GM23338 (cell line): ENCODE measurements around the gene BCL7C. TPM values are rescaled to one million over a fixed set of nuclear protein-coding genes. Genes with fewer than 3 reads are reported as not detected.

Source experiments
- ATAC-seq: fragments of 200-7000 bp; cut with Tn5 transposase; 3 replicates; pipeline ENCODE4 v1.9.1; 2020
- DNase-seq: peaks from one replicate; pipeline ENCODE4 v3.0.0-alpha.2; 2015; ENCODE audit warnings: low spot score
- H2AFZ ChIP-seq: fragments of 200-600 bp; sonication (generic); 2 replicates; pipeline ENCODE4 v1.8.0; 2016; ENCODE audit warnings: antibody characterized with exemption, mild to moderate bottlenecking, moderate library complexity
- H3F3A ChIP-seq: fragments of 200-600 bp; sonication (generic); replicated peaks from 2 replicates; pipeline ENCODE4 v1.8.0; 2017; ENCODE audit warnings: antibody characterized with exemption, mixed run types, low read depth
- H3K27ac ChIP-seq: fragments of 200-600 bp; sonication (generic); 2 replicates; pipeline ENCODE4 v1.6.1; 2016; ENCODE audit warnings: low read depth
- H3K27me3 ChIP-seq: fragments of 200-600 bp; sonication (generic); 2 replicates; pipeline ENCODE4 v1.8.0; 2016; ENCODE audit warnings: mild to moderate bottlenecking, mixed run types, moderate library complexity; ENCODE audit not compliant: insufficient read depth
- H3K36me3 ChIP-seq: fragments of 200-600 bp; sonication (generic); 2 replicates; pipeline ENCODE4 v1.8.0; 2016; ENCODE audit warnings: mild to moderate bottlenecking; ENCODE audit not compliant: insufficient read depth
- H3K4me1 ChIP-seq: fragments of 200-600 bp; sonication (generic); 2 replicates; pipeline ENCODE4 v1.8.0; 2016; ENCODE audit warnings: mild to moderate bottlenecking, moderate library complexity; ENCODE audit not compliant: insufficient read depth
- H3K4me2 ChIP-seq: fragments of 200-600 bp; sonication (generic); 2 replicates; pipeline ENCODE4 v1.7.1; 2017; ENCODE audit warnings: mixed run types
- H3K4me3 ChIP-seq: fragments of 200-600 bp; sonication (generic); 2 replicates; pipeline ENCODE4 v1.6.1; 2016; ENCODE audit warnings: mixed run types
- H3K79me2 ChIP-seq: fragments of 200-600 bp; sonication (generic); replicated peaks from 2 replicates; pipeline ENCODE4 v1.8.0; 2017; ENCODE audit warnings: mild to moderate bottlenecking; ENCODE audit not compliant: insufficient read depth
- H3K9me2 ChIP-seq: fragments of 200-600 bp; sonication (generic); 2 replicates; pipeline ENCODE4 v1.8.0; 2017; ENCODE audit not compliant: insufficient read depth
- H4K20me1 ChIP-seq: fragments of 200-600 bp; sonication (generic); replicated peaks from 2 replicates; pipeline ENCODE4 v1.8.0; 2017; ENCODE audit warnings: mild to moderate bottlenecking; ENCODE audit not compliant: insufficient read depth
- H3K27ac Mint-ChIP-seq: 2 replicates; pipeline ENCODE4 v1.8.0; 2020; ENCODE audit warnings: inconsistent platforms, mild to moderate bottlenecking, moderate library complexity, mixed read lengths
- H3K27me3 Mint-ChIP-seq: 3 replicates; pipeline ENCODE4 v1.8.0; 2022; ENCODE audit warnings: low read depth, mild to moderate bottlenecking, moderate library complexity, mixed read lengths, inconsistent platforms; ENCODE audit not compliant: insufficient read depth, poor library complexity
- H3K36me3 Mint-ChIP-seq: 3 replicates; pipeline ENCODE4 v1.8.0; 2021; ENCODE audit warnings: low read depth, mild to moderate bottlenecking, inconsistent platforms, moderate library complexity, mixed read lengths
- H3K4me1 Mint-ChIP-seq: 3 replicates; pipeline ENCODE4 v1.8.0; 2020; ENCODE audit warnings: mild to moderate bottlenecking, inconsistent platforms, mixed read lengths
- H3K4me3 Mint-ChIP-seq: 3 replicates; pipeline ENCODE4 v1.8.0; 2021; ENCODE audit warnings: moderate library complexity, mild to moderate bottlenecking, inconsistent platforms, mixed read lengths
- H3K9me3 Mint-ChIP-seq: 3 replicates; pipeline ENCODE4 v1.8.0; 2020; ENCODE audit warnings: moderate library complexity, mild to moderate bottlenecking, inconsistent platforms, mixed read lengths
- EZH2 ChIP-seq: fragments of 200-600 bp; sonication (generic); IDR thresholded peaks from one replicate; pipeline ENCODE4 v1.8.0; 2017; ENCODE audit warnings: antibody characterized with exemption, mild to moderate bottlenecking, low read depth; ENCODE audit not compliant: unreplicated experiment
- JUNB ChIP-seq: IDR thresholded peaks from one replicate; pipeline ENCODE4 v1.6.1; 2016; ENCODE audit warnings: antibody characterized with exemption; ENCODE audit not compliant: unreplicated experiment
- NANOG ChIP-seq: IDR thresholded peaks from 2 replicates; pipeline ENCODE4 v1.6.1; 2016; ENCODE audit warnings: antibody characterized with exemption, borderline replicate concordance
- POLR2AphosphoS5 ChIP-seq: IDR thresholded peaks from 2 replicates; pipeline ENCODE4 v1.6.1; 2016; ENCODE audit warnings: antibody characterized with exemption, low read depth
- STAT1 ChIP-seq: IDR thresholded peaks from one replicate; pipeline ENCODE4 v1.6.1; 2016; ENCODE audit warnings: antibody characterized with exemption; ENCODE audit not compliant: unreplicated experiment
- ZNF114 ChIP-seq: fragments of 250-450 bp; sonication (Bioruptor Pico); IDR thresholded peaks from 2 replicates; pipeline ENCODE4 v1.5.0; 2020; ENCODE audit warnings: mild to moderate bottlenecking, moderate library complexity
- polyA plus RNA-seq: library from polyadenylated mRNA; unstranded; fragments of >200 nt; fragmentation: Nextera tagmentation; extraction: Ambion mirVana; gene quantifications from 2 replicates; pipeline ENCODE4 v1.2.1, GENCODE V29; 2016
- total RNA-seq: library from RNA; depleted of rRNA; stranded (reverse); fragments of >200 nt; shearing (Covaris generic); gene quantifications from 2 replicates; pipeline ENCODE4 v1.2.3, GENCODE V29; 2014
- TF ChIP-seq, protein P1 (sequence below): fragments of 250-450 bp; sonication (Bioruptor Pico); IDR thresholded peaks from 2 replicates; pipeline ENCODE4 v1.5.0; 2020; ENCODE audit warnings: mild to moderate bottlenecking, moderate library complexity
- TF ChIP-seq, protein P2 (sequence below): IDR thresholded peaks from one replicate; pipeline ENCODE4 v1.6.1; 2018; ENCODE audit warnings: antibody characterized with exemption; ENCODE audit not compliant: unreplicated experiment

Gene BCL7C
- total and polyA plus RNA-seq, 2 experiments from 2014 or later, result 17.5 to 22.1 TPM

DNA sequence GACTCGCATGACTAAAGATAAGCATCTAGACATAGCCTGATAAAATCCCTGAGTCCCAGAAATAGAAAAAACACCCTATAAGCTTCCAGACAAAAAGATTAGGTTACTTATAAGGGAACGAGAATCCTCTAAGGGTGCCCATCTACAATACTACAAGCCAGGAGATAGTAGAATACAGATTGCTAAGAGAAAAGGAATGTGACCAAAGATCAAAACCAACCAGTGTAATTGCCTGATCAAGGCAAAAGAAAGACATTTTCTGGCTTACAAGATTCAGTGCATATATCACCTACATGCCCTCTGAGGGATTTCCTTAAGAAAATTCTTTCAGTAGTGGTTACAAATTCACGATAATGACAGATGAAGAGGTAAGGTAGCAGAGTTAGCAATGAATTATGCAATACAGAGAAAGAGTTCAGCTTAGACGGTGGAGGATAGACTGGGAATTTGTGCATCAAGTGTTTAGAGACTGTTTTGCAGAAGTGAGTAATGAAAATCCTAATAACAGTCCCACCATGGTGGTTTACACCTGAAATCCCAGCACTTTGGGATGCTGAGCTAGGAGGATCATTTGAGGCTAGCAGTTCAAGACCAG lies 35.0 kb downstream of the BCL7C start:
- Histone ChIP-seq H3K27ac (no peak overlapping the region), H3K27me3 (peaks cover 28% of the 10 kb centered on the region), H2AFZ (no peak overlapping the region), H3K36me3 (no peaks in the 10 kb centered on the region), H3K4me3 (no peak overlapping the region), H3K79me2 (no peaks in the 10 kb centered on the region), H3K4me2 (no peak overlapping the region), H4K20me1 (no peaks in the 10 kb centered on the region), H3K4me1 (no peaks in the 10 kb centered on the region), H3K9me2 (no peaks in the 10 kb centered on the region), H3F3A (no peaks in the 10 kb centered on the region)
- H3K36me3 Mint-ChIP-seq, result no peaks in the 10 kb centered on the region
- ATAC-seq (no peak), DNase-seq (no peak)
- H3K27ac Mint-ChIP-seq, result no peak overlapping the region
- peaks cover 9% of the 10 kb centered on the region for H3K27me3 Mint-ChIP-seq
- TF ChIP-seq POLR2AphosphoS5, result no peak
- TF ChIP-seq EZH2, result no peak
- TF ChIP-seq, protein P1, sequence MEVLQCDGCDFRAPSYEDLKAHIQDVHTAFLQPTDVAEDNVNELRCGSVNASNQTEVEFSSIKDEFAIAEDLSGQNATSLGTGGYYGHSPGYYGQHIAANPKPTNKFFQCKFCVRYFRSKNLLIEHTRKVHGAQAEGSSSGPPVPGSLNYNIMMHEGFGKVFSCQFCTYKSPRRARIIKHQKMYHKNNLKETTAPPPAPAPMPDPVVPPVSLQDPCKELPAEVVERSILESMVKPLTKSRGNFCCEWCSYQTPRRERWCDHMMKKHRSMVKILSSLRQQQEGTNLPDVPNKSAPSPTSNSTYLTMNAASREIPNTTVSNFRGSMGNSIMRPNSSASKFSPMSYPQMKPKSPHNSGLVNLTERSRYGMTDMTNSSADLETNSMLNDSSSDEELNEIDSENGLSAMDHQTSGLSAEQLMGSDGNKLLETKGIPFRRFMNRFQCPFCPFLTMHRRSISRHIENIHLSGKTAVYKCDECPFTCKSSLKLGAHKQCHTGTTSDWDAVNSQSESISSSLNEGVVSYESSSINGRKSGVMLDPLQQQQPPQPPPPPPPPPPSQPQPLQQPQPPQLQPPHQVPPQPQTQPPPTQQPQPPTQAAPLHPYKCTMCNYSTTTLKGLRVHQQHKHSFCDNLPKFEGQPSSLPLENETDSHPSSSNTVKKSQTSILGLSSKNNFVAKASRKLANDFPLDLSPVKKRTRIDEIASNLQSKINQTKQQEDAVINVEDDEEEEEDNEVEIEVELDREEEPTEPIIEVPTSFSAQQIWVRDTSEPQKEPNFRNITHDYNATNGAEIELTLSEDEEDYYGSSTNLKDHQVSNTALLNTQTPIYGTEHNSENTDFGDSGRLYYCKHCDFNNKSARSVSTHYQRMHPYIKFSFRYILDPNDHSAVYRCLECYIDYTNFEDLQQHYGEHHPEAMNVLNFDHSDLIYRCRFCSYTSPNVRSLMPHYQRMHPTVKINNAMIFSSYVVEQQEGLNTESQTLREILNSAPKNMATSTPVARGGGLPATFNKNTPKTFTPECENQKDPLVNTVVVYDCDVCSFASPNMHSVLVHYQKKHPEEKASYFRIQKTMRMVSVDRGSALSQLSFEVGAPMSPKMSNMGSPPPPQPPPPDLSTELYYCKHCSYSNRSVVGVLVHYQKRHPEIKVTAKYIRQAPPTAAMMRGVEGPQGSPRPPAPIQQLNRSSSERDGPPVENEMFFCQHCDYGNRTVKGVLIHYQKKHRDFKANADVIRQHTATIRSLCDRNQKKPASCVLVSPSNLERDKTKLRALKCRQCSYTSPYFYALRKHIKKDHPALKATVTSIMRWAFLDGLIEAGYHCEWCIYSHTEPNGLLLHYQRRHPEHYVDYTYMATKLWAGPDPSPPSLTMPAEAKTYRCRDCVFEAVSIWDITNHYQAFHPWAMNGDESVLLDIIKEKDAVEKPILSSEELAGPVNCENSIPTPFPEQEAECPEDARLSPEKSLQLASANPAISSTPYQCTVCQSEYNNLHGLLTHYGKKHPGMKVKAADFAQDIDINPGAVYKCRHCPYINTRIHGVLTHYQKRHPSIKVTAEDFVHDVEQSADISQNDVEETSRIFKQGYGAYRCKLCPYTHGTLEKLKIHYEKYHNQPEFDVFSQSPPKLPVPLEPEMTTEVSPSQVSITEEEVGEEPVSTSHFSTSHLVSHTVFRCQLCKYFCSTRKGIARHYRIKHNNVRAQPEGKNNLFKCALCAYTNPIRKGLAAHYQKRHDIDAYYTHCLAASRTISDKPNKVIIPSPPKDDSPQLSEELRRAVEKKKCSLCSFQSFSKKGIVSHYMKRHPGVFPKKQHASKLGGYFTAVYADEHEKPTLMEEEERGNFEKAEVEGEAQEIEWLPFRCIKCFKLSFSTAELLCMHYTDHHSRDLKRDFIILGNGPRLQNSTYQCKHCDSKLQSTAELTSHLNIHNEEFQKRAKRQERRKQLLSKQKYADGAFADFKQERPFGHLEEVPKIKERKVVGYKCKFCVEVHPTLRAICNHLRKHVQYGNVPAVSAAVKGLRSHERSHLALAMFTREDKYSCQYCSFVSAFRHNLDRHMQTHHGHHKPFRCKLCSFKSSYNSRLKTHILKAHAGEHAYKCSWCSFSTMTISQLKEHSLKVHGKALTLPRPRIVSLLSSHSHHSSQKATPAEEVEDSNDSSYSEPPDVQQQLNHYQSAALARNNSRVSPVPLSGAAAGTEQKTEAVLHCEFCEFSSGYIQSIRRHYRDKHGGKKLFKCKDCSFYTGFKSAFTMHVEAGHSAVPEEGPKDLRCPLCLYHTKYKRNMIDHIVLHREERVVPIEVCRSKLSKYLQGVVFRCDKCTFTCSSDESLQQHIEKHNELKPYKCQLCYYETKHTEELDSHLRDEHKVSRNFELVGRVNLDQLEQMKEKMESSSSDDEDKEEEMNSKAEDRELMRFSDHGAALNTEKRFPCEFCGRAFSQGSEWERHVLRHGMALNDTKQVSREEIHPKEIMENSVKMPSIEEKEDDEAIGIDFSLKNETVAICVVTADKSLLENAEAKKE (CRISPR knock-in tag), result no peak
- no peak for TF ChIP-seq JUNB
- TF ChIP-seq, protein P2, sequence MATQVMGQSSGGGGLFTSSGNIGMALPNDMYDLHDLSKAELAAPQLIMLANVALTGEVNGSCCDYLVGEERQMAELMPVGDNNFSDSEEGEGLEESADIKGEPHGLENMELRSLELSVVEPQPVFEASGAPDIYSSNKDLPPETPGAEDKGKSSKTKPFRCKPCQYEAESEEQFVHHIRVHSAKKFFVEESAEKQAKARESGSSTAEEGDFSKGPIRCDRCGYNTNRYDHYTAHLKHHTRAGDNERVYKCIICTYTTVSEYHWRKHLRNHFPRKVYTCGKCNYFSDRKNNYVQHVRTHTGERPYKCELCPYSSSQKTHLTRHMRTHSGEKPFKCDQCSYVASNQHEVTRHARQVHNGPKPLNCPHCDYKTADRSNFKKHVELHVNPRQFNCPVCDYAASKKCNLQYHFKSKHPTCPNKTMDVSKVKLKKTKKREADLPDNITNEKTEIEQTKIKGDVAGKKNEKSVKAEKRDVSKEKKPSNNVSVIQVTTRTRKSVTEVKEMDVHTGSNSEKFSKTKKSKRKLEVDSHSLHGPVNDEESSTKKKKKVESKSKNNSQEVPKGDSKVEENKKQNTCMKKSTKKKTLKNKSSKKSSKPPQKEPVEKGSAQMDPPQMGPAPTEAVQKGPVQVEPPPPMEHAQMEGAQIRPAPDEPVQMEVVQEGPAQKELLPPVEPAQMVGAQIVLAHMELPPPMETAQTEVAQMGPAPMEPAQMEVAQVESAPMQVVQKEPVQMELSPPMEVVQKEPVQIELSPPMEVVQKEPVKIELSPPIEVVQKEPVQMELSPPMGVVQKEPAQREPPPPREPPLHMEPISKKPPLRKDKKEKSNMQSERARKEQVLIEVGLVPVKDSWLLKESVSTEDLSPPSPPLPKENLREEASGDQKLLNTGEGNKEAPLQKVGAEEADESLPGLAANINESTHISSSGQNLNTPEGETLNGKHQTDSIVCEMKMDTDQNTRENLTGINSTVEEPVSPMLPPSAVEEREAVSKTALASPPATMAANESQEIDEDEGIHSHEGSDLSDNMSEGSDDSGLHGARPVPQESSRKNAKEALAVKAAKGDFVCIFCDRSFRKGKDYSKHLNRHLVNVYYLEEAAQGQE, result no peak
- TF ChIP-seq NANOG, result no peak
- TF ChIP-seq ZNF114, result no peak
- no peak for TF ChIP-seq STAT1
- no peaks in the 10 kb centered on the region for H3K4me1 Mint-ChIP-seq
- no peak overlapping the region for H3K4me3 Mint-ChIP-seq
- no peaks in the 10 kb centered on the region for H3K9me3 Mint-ChIP-seq
